Heart left ventricle (tissue), 16 donors: Measurements from ENCODE around the gene L3MBTL1. TPM values are rescaled to one million over a fixed set of nuclear protein-coding genes. Genes with fewer than 3 reads are reported as not detected.
"Not testable (repeated sequence)": the region's sequence is repeated elsewhere in the genome, so short reads cannot be mapped to it uniquely, and the experiment has no call there.

Experiments used
- ATAC-seq, 4 donors: fragments of 200-7000 bp; cut with Tn5 transposase; one replicate each; pipeline ENCODE4 v1.9.1; 2020 to 2022; ENCODE audit warnings: moderate library complexity in 4 of 4, mild to moderate bottlenecking in 3 of 4, moderate number of reproducible peaks in 1 of 4
- DNase-seq, 5 donors: peaks; one replicate each; pipeline ENCODE4 v3.0.0-alpha.2; 2020
- H3K27ac ChIP-seq, 12 donors: fragments of 200-600 bp; sonication (generic) in 4 of 12; one replicate each; pipeline versions ENCODE4 v1.5.0 to v1.8.0; 2016 to 2022; ENCODE audit warnings: mild to moderate bottlenecking in 2 of 12
- H3K27me3 ChIP-seq, 9 donors: fragments of 200-600 bp; sonication (generic) in 2 of 9; one replicate each; pipeline versions ENCODE4 v1.5.1 to v1.8.0; 2016 to 2022; ENCODE audit warnings: mild to moderate bottlenecking in 3 of 9
- H3K36me3 ChIP-seq, 9 donors: fragments of 200-600 bp; sonication (generic) in 2 of 9; one replicate each; pipeline versions ENCODE4 v1.5.0 to v1.8.0; 2018 to 2022; ENCODE audit warnings: mild to moderate bottlenecking in 2 of 9
- H3K4me1 ChIP-seq, 12 donors: fragments of 200-600 bp; sonication (generic) in 4 of 12; one replicate each; pipeline versions ENCODE4 v1.5.0 to v1.8.0; 2016 to 2022; ENCODE audit warnings: mild to moderate bottlenecking in 3 of 12
- H3K4me3 ChIP-seq, 12 donors: fragments of 200-600 bp; sonication (generic) in 4 of 12; one replicate each; pipeline versions ENCODE4 v1.5.0 to v1.8.0; 2017 to 2022; ENCODE audit warnings: mild to moderate bottlenecking in 9 of 12, moderate library complexity in 4 of 12
- H3K9me3 ChIP-seq, 12 donors: fragments of 200-600 bp; sonication (generic) in 4 of 12; one replicate each; pipeline versions ENCODE4 v1.5.0 to v1.8.0; 2016 to 2022; ENCODE audit warnings: mild to moderate bottlenecking in 1 of 12
- CTCF ChIP-seq, 12 donors: fragments of 200-600 bp; sonication (generic) in 4 of 12; IDR thresholded peaks; one replicate each; pipeline versions ENCODE4 v1.5.0 to v1.8.0; 2018 to 2022; ENCODE audit warnings: antibody characterized with exemption in 12 of 12, mild to moderate bottlenecking in 5 of 12
- POLR2A ChIP-seq, 2 donors: fragments of 450-650 bp; IDR thresholded peaks; one replicate each; pipeline ENCODE4 v1.6.1; 2017; ENCODE audit warnings: antibody characterized with exemption in 2 of 2, mild to moderate bottlenecking in 2 of 2, moderate library complexity in 2 of 2
- WGBS, 4 donors: extraction: QIAGEN DNeasy Blood & Tissue Kit in 2 of 4; methylation state at CpG; one replicate each; pipeline versions ENCODE4 v1.1.5 to v1.1.7; 2013 to 2018; 5-methylcytosine and 5-hydroxymethylcytosine counted together
- intact Hi-C, 10 donors: fragments of 100-400 bp; cut with DNase I; formaldehyde crosslinking; loops; one replicate each; pipeline versions ENCODE4 v1.11.1 to v1.14.2; 2022
- polyA plus RNA-seq, 2 donors: library from polyadenylated mRNA; stranded (reverse); fragments of 200-250 nt; gene quantifications; one replicate each; pipeline ENCODE4 v1.2.3, GENCODE V29; 2013
- total RNA-seq, 9 donors: library from RNA; depleted of rRNA in 2 of 9; stranded (reverse); fragments of >200 nt in 2 of 9; fragmentation: NEBNext Ultra II Directional in 3 of 9; extraction: Animal tissue kit (Norgen Biotek cat#: 25700) in 3 of 9; gene quantifications; one replicate each; pipeline versions ENCODE4 v1.1.0 to v1.2.4, GENCODE V29; 2016 to 2023
- donor health status: ischemic (EF 13 %, LVEDD 7.1; RV severe dilation, severe dysfunction).
- donor health status: healthy with polysubstance abuse.
- donor health status: DM: no; HTN: yes; CAD: no.
- donor health status: DM: no; HTN: no; CAD: no.
- donor health status: ischemic (EF 25% LVEDD 6.9; RV normal size, moderate dysfunction).
- donor health status: ischemic (EF 25% LVEDD 5.7; RV mildly dilated, moderate dysfunction).
- donor health status: healthy.
- donor health status: DM: yes; HTN: yes; CAD: no.
- donor health status: ischemic (EF 35%, LVEDD 5.7; RV mildly dilated, moderate dysfunction).
- donor health status: nonischemic (EF 11% LVEDD 7.7; RV severe dilation, severe dysfunction).
- donor health status: DM: yes; HTN: yes; CAD: no.
- donor health status: PGD.
- donor health status: ischemic (EF 29% LVEDD 5.4; RV normal size, mild dysfunction).
- donor health status: nonischemic (EF 23%, LVEDD 6.1; RV moderate dilation, normal function).

The L3MBTL1 gene
- total and polyA plus RNA-seq, 11 donors, result 1.3 to 6.9 (median 3.8) TPM

- 82 to 93% (median 88%) methylated on average over 4 of the region's 4 CpGs for WGBS, 4 donors
- H3K9me3 ChIP-seq, result peaks cover 0 to 5% (median 0%) of the 10 kb centered on the region in 12 donors
- no peak overlapping the region for H3K27ac ChIP-seq
- H3K4me3 ChIP-seq, result no peak overlapping the region
- H3K36me3 ChIP-seq, result peaks cover 0 to 10% (median 0%) of the 10 kb centered on the region in 9 donors
- ATAC-seq, result no peak
- H3K27me3 ChIP-seq, result no peaks in the 10 kb centered on the region
- H3K4me1 ChIP-seq, result no peaks in the 10 kb centered on the region
- no peak for DNase-seq
- intact Hi-C loops, result no loop called here
- no peak for TF ChIP-seq POLR2A (IDR thresholded peaks at IDR 0.05)
These were observed 29.9 kb upstream of the L3MBTL1 start for GRCh38 chr20:43477619-43478018.

- peaks cover 0 to 2% (median 0%) of the 10 kb centered on the region in 12 donors for H3K9me3 ChIP-seq
- ATAC-seq, result no peak
- TF ChIP-seq CTCF (IDR thresholded peaks at IDR 0.05) (no peak), POLR2A (IDR thresholded peaks at IDR 0.05) (no peak)
- no peaks in the 10 kb centered on the region for H3K4me1 ChIP-seq
- H3K4me3 ChIP-seq, result no peak overlapping the region
- H3K27me3 ChIP-seq, result no peaks in the 10 kb centered on the region
- intact Hi-C loops, result no loop called here
- no peak overlapping the region for H3K27ac ChIP-seq
- WGBS, 4 donors, result 86 to 92% (median 91%) methylated on average over 2 of the region's 2 CpGs
- no peaks in the 10 kb centered on the region for H3K36me3 ChIP-seq
- no peak for DNase-seq
These were observed 17.5 kb upstream of the L3MBTL1 start for GRCh38 chr20:43490038-43490437.

- Histone ChIP-seq H3K4me3 (no peak overlapping the region), H3K9me3 (peaks cover 0 to 6% (median 0%) of the 10 kb centered on the region in 12 donors), H3K36me3 (no peaks in the 10 kb centered on the region), H3K4me1 (no peaks in the 10 kb centered on the region), H3K27me3 (no peaks in the 10 kb centered on the region), H3K27ac (no peak overlapping the region)
- intact Hi-C loops, result no loop called here
- 88 to 94% (median 90%) methylated on average over 3 of the region's 3 CpGs for WGBS, 4 donors
- DNase-seq (no peak), ATAC-seq (no peak)
- TF ChIP-seq CTCF (IDR thresholded peaks at IDR 0.05), result no peak
These were observed 15.4 kb upstream of the L3MBTL1 start for GRCh38 chr20:43492101-43492500.

- ATAC-seq, result no peak
- intact Hi-C loops, result no loop called here
- Histone ChIP-seq H3K27me3 (no peaks in the 10 kb centered on the region), H3K27ac (no peak overlapping the region), H3K9me3 (peaks cover 0 to 15% (median 0%) of the 10 kb centered on the region in 12 donors), H3K4me1 (no peaks in the 10 kb centered on the region), H3K4me3 (no peak overlapping the region), H3K36me3 (no peaks in the 10 kb centered on the region)
- WGBS, 4 donors, result 33 to 90% (median 62%) methylated on average over 2 of the region's 2 CpGs
- TF ChIP-seq CTCF (IDR thresholded peaks at IDR 0.05) (no peak), POLR2A (IDR thresholded peaks at IDR 0.05) (no peak)
- DNase-seq, result no peak
These were observed 12.1 kb upstream of the L3MBTL1 start for GRCh38 chr20:43495388-43495787.

GRCh38 chr20:43502021-43502420 lies 5.5 kb upstream of the L3MBTL1 start:
- H3K4me1 ChIP-seq, H3K27me3 ChIP-seq, H3K9me3 ChIP-seq, DNase-seq, H3K36me3 ChIP-seq, ATAC-seq, intact Hi-C loops, H3K27ac ChIP-seq, H3K4me3 ChIP-seq: not testable (repeated sequence)
- WGBS, 4 donors, result 94% methylated on average over 8 of the region's 8 CpGs
